Daoy (cell line): ENCODE measurements around the gene OR4F15. TPM values are rescaled to one million over a fixed set of nuclear protein-coding genes. Genes with fewer than 3 reads are reported as not detected.

ENCODE experiments used
- DNase-seq: peaks from one replicate; pipeline ENCODE4 v3.0.0-alpha.2; 2015; ENCODE audit warnings: low read depth
- total RNA-seq: library from RNA; depleted of rRNA; stranded (reverse); fragments of >200 nt; shearing (Covaris generic); gene quantifications from 2 replicates; pipeline ENCODE4 v1.2.3, GENCODE V29; 2014; rRNA removed

The OR4F15 gene
- total RNA-seq, 1 experiment from 2014 or later, result not detected

DNA sequence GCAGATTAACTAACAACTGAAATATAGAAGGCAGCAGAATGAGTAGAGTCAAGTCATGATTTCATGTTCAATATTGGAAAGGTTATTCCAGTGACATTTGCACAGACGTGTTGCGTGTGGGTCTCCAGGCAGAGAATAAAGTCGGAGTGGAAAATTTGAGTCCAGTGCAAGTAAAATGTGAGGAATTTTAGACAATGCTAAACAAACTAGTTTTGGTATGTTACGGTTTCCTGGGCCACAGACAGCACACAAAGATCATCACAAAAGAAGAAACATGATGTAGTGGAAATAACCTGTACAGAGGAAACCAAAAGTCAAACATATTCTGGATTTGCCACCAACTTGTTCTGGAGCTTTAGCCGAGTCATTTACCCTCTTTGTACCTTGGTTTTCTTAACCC lies 8.3 kb upstream of the OR4F15 start:
- no peak for DNase-seq

DNA sequence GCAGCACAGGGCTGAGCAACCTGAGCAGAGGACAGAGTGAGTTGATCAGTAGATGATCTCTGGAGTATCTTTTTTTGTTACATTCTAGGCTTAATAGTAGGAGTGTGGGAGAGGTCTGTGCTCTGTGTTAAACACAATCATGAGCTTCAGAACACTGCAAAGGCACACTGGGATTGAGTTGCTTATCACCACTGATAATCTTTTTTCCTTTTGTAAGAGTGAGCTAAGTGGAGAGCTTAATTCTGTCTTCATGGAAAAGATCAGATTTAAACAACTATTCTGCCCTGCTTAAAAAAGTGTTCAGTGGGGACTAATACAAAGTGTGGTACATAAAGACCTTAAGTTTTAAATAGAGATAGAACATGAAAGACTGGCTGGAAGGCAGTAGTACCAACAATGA lies 7.6 kb upstream of the OR4F15 start:
- no peak for DNase-seq

DNA sequence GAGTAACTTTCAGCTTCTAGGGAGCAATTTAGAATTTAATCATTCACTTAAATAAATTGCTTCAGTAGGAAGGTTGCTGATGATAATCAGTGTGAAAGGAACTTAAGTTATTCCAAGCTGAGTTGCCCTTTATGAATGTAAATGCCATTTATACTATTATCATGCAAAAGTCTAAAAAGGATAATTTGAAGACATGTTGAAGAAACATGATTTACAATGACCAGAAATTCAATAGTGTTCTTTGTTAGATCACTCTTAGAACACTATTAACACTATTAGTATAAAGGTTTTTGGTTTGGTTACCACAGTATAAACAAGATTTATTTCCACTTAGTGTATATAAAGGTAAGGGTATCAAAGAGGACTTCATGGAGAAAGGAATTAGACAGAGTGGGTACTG lies 7.1 kb upstream of the OR4F15 start:
- no peak for DNase-seq

DNA sequence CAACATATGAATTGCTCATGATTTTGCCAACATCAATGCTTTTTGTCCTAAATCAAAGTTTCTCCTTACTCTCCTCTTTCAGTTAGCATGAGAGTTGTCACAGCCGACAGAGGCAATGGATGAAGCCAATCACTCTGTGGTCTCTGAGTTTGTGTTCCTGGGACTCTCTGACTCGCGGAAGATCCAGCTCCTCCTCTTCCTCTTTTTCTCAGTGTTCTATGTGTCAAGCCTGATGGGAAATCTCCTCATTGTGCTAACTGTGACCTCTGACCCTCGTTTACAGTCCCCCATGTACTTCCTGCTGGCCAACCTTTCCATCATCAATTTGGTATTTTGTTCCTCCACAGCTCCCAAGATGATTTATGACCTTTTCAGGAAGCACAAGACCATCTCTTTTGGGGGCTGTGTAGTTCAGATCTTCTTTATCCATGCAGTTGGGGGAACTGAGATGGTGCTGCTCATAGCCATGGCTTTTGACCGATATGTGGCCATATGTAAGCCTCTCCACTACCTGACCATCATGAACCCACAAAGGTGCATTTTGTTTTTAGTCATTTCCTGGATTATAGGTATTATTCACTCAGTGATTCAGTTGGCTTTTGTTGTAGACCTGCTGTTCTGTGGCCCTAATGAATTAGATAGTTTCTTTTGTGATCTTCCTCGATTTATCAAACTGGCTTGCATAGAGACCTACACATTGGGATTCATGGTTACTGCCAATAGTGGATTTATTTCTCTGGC lies 6.2 kb upstream of the OR4F15 start:
- no peak for DNase-seq

DNA sequence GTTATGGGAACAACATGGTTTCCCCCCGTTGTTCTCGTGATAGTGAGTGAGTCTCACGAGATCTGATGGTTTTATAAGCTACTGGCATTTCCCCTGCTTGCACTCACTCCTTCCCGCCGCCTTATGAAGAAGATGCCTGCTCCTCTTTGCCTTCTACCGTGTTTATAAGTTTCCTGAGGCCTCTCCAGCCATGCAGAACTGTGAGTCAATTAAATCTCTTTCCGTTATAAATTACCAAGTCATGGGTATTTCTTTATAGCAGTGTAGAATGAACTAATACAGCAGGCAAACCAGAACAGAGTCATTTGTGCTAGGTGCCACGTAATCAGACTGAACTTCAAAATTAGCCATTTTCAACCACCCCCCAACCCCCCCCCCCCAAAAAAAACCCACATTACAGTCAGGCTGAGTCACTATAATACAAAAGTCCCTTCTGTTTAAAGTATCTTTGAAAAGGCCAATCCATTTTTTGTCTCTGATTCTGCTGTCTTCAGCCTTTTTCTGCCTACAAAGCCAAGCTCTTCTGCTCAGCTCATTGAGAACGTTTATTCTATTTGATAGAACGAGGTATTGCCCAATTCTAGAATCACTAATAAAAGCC lies 4.6 kb upstream of the OR4F15 start:
- DNase-seq, result peak; percentile 59

DNA sequence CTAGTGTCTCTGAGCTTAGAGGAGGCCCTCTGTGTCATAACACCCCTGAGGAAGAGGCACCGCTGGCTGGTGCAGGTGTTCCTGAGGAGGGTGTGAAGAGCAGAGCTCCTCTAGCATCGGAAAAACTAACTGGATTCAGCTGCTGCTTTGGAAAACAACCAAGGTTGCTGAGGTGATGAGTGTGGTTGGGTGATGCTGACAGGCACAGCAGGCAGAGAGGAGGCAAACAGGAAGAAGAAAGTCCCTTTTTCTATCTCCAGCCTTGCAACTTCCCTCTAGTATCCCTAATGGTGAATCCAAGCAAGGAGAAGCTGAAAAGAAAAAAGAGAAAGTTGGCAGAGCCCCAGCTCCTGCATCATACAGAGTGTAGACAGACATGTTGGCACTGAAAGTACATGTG lies 3.8 kb upstream of the OR4F15 start:
- DNase-seq, result peak; percentile 38

DNA sequence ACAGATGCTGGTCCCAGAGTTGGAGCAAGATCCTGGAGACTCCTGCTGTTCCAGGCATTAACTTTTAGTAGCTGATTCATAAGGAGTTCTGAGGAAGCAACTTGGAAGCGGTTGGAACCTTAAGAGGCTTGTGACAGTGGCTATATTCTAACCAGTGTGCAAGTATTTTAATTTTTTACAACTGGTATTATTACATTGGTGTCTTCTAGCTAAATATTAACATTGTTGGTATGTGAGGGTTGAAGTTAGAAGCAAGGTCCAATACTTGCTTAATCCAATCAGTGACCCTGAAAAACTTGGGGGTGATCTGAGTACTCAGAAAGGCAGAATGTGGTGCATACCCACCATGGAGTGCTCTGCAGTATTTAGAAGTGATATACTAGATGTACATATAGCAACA lies 1.5 kb upstream of the OR4F15 start:
- DNase-seq, result no peak

DNA sequence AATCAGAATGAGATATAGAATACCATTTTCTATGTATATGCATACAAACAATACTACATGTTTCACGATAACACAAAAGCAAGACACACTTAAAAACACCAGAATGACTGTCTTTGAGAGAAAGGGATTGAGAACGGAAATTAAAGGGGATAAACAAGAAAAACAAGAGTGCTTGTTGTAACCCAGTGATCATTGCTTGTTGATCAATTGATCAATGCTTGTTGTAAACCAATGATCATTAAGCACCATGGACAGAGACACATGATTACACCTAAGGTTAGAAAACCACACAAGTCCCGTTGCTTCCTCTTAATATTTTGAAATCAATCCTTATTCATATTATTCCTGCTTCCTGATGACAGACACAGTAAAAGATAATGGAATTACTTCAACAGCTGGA lies 1.1 kb upstream of the OR4F15 start:
- no peak for DNase-seq

DNA sequence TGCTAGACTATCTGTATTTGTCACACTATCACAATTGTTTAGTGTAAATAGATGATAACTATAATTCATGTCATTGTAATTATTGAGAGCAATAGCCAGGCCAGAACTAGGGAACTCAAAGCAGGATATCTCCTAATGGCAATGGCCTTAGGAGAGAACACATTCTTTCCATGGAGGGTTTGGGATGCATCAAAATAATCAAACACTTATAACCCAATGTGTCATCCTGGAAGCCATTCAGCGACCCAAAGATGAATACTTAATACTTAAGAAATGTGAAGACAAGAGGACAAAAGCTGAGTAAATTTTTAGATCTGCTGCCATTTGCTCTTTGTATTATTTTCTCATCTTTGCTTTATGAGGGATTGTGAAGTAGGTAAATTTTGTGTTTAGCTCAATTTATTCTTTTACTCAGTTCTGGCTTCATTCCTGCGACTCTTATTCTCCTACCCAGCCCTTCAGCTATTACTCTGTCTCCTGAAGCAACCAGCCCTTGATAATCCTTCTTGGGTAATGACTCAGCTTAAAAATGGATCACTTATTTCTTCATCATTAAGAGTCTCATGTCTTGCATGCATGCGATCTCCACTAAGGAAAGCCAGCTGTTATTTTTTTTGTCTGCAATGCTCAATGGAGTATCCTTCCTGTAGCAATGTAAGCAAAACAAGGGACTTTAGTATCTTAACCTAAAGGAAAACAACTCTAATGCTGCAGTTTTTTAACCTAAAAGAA lies 2.0 kb downstream of the OR4F15 start:
- no peak for DNase-seq

DNA sequence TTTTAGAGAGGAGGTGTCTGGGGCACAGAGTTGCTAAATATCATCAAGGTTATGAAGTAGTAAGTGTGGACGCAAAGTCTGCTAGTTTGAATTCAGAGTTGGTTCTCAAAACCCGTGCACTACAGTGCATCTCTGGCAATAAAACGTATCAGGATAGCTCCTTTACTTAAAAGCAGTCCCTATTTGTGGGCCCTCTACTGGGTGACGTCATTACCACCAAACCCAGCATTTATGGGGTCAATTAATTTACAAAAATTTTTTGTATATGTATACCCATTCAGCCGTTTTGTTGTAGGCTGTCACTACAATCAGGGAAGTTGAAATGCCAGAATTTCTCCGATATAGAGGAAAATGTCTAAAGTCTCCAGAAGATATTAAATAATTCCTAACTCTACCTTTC lies 8.8 kb downstream of the OR4F15 start:
- no peak for DNase-seq

DNA sequence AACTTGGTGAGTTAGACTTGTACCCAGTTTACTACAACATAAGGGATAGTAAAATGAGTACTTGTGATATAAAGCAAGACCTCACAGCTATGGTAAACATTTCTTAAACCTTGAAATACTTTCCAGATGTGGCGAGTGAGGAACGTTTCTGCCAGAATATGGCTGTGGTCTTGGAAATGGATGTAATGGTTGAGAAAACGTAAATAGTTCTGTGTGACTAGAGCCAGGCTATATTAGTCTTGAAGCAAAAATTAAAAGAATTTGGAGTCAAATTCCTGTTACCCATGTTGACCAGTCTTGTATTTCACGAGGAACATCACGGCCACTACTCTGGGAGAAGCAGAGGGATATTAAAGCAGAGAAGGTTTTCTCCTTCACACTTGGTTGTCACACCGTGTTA lies 15.3 kb downstream of the OR4F15 start:
- no peak for DNase-seq

DNA sequence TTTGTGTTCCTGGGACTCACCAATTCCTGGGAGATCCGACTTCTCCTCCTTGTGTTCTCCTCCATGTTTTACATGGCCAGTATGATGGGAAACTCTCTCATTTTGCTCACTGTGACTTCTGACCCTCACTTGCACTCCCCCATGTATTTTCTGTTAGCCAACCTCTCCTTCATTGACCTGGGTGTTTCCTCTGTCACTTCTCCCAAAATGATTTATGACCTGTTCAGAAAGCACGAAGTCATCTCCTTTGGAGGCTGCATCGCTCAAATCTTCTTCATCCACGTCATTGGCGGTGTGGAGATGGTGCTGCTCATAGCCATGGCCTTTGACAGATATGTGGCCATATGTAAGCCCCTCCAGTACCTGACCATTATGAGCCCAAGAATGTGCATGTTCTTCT lies 16.8 kb downstream of the OR4F15 start:
- no peak for DNase-seq

DNA sequence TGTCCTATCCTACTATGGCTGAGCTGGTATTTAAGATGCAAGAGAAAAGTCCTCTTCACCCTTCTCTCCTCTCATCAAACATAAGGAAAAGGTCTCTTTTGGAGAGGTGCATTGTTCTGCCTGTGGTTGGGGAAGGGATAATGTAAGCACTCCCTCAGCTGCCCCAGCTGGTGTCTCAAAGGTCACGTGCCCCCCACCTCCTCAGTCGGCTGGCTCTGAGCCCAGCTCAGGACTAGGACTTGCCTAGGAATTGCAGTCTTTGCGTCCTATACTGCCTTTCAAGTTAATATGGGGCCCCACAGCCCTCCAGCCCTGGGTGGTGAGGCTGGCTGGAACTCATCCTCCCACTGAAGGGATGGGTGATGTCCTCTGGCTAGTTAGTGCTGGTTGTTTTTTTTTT lies 29.7 kb downstream of the OR4F15 start:
- DNase-seq, result peak; percentile 4

DNA sequence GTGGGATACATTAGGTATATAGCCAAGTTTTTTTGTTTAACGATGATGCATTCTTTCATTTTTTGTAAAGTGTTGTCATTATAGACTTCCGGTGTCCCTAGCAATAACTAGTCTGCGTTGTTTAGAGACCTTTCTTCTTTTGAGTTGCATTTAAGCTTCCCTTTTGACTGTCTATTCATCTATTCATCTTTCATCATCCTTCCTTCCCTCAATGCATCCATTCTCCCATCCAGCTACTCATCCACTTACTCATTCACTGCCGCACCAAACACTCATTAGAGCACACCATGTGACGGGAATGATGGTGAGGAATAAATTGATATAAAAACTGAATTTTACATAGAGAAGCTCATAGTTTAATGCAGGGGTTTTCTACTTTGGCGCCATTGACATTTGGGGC lies 32.9 kb downstream of the OR4F15 start:
- no peak for DNase-seq

DNA sequence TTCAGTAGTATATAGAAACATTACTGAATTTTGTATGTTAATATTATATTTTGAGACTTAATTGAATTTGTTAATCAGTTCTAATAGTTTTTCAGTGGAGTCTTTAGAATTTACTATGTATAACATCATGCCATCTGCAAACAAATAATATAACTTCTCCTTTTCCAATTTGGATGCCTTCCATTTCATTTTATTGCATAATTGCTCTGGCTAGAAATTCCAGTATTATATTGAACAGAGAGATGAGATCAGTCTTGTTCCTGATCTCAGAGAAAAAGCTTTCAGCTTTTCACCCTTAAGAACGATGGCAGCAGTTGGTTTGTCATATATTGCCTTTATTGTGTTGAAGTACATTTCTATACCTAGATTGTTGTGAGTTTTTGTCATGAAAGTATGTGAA lies 40.4 kb downstream of the OR4F15 start:
- no peak for DNase-seq

Other genes with a start within 250 kb of the OR4F15 start
- gene TM2D3, start 159.8 kb upstream of the OR4F15 start, total RNA-seq, result 37.4 and 52.5 TPM in 2 replicates
- gene TARS3, start 87.7 kb upstream of the OR4F15 start, total RNA-seq, result 6.2 and 12.7 TPM in 2 replicates
- gene OR4F6, start 8.7 kb upstream of the OR4F15 start, total RNA-seq, result not detected in 2 replicates